Stimulated activated CD8-positive, alpha-beta memory T cell treated with anti-CD3 and anti-CD28 coated beads, Interleukin-4, amount 100 ng/mL, for 4 hours (primary cell): ENCODE results near the gene CAPZA3.
"Not testable (repeated sequence)": the region's sequence is repeated elsewhere in the genome, so short reads cannot be mapped to it uniquely, and the experiment has no call there.

Source experiments
- DNase-seq, 2 donors: peaks; one replicate each; pipeline ENCODE4 v3.0.0-alpha.2; 2020; ENCODE audit warnings: low read depth in 2 of 2, low spot score in 1 of 2

CAPZA3 gene, protein sequence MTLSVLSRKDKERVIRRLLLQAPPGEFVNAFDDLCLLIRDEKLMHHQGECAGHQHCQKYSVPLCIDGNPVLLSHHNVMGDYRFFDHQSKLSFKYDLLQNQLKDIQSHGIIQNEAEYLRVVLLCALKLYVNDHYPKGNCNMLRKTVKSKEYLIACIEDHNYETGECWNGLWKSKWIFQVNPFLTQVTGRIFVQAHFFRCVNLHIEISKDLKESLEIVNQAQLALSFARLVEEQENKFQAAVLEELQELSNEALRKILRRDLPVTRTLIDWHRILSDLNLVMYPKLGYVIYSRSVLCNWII

DNA sequence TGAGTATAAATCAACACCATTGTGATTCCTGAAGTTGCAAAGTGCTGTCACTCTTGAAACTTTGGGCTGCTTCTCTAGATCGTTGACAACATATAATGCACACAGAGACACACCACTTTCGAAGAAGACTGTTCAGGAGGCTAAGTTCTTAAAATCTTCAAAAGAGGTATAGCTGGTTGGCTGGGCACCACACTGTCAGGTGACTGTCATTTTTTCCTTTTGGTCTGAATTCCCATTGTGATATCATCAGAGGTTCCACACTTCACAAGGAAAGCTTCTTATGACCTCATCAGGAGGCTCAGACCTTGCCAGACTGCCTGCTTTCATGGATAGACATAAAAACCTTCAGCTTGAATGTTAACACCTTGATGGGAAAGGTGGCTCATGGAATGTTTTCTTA, at the start of gene CAPZA3, which contains the start of gene PLCZ1:
Gene CAPZA3, plus strand, starts transcription at position 301 of the 400 bp plus-strand sequence. CDS start 150 bp downstream, outside the sequence.
Gene PLCZ1, minus strand, starts transcription at position 194 of the 400 bp plus-strand sequence. CDS start 641 bp downstream, outside the sequence.
- DNase-seq = no peak

DNA sequence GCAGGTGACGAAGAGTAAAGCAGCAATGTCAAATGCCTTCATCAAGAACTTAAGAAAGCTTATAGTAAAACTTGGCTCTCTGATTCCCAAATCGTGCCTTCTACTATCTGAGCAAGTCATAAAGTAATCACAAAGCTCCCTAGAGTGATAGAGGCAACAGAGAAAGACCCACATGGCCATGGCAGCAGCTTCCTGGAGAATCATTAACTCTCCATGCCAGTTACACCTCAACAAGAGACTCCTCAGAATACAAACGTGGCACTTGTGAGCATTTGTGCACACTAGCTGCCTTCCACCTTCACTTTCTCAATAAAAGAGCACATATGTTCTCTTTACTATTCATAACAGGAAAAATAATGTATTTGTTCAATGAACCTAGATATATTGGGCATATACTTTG, 48.1 kb upstream of the CAPZA3 start:
- no peak for DNase-seq

DNA sequence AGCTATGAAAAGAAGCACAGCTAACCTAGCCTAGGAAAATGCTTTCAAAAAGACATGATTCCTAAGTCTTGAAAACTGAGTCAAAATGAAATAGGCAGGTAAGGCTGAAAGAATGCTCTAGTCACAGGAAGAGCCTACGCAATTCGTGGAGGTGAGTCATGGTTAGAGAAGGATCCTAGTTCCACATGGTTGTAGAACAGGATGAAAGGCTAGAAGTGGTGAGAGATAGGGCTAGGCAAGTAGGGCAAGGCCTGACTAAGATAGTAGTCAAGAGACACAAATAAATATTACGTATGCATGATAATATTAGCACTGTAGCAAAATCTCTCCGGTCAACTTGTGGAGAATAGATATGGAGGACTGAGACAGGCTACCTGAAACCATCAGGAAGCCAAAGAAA, 47.3 kb upstream of the CAPZA3 start:
- DNase-seq = no peak

DNA sequence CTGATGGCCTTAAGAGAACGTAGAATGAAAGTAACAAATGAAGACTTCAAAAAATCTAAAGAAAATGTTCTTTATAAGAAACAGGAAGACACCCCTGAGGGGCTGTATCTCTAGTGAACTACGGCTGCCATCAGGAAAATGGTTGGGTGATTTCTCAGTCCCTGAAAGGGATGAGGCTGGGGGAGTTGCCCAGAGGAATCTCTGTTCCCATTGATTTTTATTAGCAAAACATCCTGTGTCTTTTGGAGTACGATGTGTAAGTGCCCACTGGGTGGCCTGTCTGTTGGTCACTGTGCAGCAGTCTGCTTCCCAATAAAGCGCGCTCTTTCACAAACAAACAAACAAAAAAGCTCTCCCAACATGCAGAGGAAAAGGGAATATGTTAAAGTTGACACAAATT, 43.9 kb upstream of the CAPZA3 start:
- DNase-seq = not testable (repeated sequence)

DNA sequence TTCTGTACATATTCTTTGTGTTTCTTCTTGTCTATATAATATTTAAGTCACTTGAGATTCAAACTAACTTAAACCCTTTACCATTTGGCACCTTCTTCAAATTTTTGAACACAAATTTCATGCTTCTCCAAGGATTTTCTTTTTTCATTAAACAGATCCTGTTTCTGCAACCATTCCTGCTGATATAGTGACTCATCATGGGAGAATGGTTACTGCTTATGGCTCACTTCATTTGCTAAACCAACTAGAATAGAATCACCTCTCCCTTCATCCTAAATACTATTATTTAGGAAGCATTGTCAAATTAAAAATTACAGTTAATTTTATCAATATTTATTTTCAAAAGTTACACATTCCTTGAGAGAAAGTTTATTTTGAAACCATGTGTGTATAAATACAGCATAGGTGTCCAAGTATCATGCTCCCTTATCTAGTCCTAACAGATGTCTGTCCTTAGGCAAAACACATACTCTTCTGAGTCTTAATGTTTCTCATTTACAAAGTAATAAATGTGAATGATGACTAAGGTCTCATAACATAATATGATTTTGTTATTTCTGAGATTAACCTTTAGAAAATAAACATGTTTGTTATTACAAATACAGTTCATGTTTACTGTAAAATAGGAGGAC, 40.8 kb upstream of the CAPZA3 start:
- DNase-seq = no peak

DNA sequence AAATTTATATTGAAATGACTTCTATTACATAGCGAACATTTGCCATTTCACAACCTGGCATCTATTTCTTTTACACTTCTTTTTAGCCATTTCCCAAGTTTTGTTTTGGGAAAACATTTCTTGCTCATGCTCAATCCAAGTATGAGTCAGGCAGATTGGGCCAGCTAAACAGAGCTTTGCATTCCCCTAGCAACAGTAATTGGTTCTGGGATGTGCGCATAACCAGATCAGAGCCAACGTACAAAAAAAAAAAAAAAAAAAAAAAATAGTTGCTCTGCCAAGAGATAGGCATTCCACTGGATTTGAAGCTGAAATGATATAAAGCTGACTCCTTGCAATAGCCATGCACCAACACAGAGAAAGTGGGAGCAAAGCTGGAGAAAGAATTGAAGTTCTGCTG, 37.6 kb upstream of the CAPZA3 start:
- no peak for DNase-seq

DNA sequence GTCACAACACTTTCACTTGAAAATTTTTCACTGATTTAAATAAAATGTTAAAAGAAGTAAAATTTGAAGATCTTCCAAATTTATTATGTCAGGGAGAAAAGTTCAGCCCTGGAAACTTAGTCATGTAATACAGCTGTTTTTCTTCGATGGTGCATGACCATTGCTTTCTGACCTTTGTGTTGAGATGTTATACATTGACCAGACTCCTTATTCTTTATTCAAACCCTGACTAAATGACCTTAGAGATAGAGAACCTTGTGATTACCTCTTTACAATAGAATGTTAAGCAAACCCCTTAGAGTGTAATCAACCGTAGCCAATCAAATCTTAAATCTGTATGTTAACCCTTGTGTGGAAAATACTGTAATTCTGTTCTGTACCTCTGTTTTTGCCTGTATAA, 34.6 kb upstream of the CAPZA3 start:
- no peak for DNase-seq

DNA sequence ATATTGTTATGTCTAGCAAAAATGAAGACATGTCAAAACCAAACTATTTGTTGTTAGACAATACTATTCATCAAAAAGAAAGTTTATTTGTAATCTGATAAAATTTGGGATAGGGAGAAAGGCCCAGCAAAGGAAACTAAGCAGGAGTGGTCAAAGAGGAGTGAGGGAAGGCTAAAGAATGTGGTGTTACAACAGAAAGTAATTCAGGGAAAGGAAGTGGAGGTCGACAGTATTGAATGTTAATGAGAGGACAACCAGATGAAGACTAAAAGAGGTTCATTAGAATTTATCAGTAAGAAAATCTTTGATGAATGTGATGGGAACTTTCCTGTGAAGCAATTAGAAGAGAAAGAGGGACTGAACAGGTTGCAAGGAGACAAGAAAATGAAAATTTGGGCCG, 34.0 kb upstream of the CAPZA3 start:
- no peak for DNase-seq

DNA sequence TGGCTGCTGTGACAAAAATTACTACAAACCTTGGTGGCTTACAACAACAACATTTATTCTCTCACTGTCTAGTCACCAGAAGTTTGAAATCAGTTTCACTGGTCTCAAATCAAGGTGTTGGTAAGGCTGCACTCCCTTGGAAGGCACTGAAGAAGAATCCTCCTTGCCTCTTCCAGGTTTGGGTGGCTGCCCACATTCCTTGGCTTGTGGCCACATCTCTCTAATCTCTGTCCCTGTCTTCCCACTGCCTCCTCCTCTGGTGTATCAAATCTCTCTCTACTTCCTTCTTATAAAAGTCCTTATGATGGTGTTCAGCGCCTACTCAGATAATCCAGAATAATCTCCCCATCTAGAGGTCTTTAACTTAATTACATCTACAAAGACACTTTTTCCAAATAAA, 31.1 kb upstream of the CAPZA3 start:
- DNase-seq = no peak

DNA sequence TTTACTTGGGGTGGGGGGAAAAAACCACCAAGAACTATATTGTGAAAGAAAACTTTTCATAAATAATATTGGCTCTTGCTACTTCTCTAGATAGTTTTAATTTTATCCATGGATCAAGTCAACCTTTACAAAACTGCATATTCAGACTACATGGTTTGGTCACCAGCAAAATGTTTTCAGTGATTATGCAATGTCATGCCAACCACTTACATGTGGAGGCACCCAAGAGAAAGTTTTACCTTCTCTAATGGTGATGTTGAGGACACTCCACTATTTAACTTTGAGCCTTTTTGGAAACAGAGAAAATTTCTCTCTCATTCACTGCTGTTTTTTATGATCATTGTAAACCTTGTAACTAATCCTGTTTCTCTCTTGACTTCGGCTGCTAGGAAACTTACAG, 21.7 kb upstream of the CAPZA3 start:
- no peak for DNase-seq

DNA sequence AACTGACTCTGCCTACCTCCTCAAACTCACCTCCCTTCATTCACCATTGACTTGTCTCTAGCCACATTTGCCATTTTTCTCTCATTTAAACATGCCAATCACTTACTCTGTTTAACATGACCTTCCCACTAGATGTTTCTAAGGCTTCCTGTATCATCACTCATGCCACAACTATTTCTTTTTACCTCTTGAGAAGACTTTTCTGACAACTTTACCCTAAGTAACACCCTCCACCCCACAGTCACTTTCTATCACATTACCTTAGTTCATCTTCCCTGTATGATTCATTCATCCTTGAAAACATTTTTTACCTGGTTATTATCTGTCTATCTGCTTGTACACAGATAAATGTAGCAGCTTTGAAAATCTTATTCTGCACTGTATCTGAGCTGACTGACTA, 19.5 kb upstream of the CAPZA3 start:
- no peak for DNase-seq

DNA sequence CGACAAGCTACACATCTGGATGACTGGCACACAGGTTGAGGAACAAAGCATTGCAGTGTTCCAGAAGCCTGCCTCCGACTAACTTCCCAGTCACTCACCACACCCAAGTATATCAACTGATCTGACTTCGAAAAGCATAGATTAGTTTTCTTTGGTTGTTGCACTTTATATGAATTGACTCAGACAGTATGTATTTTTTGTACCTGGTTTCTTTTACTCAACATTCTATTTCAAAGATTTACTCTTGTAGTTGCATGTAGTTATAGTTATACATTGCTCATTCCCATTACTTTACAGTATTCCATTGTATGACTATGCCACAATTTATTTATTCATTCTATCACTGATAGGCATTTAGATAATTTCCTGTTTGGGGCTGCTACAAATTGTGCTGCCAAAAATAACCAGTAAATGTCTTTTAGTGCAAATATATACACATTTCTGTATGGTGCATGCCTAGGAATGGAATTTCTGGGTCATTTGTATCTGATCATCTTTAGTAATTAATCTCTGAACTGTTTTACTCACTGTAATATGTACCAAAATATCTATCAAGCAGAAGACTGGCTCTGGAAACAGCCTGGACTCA, 17.9 kb upstream of the CAPZA3 start:
- no peak for DNase-seq

DNA sequence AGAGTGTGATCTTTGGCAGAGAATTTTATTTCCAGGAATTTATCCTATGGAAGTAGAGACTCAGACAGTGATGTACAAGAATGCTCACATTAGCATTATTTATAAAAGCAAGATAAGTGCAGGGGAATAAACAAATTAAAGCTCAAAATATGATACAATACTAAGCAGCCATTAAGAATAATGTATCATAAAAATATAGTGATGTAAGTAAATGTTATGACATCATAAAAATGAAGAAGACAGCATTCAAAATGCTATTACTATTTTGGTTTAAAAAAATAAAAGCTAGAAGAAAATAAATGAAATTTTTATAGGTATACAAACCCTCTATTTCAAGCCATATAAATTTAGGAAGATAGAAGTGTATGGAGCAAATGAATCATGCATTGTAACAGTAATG, 17.2 kb upstream of the CAPZA3 start:
- no peak for DNase-seq

DNA sequence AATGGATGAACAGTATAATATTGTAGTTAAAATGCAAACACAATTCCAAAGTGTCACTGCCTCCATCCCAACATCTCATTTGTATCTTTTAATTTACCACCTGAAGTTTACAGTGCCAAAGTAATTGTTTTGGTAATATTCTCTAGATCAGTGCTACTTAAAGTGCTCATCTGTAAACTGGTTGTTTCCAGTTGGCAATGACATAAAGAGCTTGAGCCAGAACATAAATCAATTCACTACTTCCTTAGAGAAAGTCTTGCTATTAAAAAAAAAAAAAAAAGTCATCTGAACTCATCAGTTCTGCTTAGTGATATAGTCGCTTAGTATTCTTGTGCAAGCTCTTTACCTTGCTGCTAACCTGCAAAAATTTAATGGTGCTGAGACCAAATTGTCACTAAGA, 16.5 kb upstream of the CAPZA3 start:
- DNase-seq = no peak

DNA sequence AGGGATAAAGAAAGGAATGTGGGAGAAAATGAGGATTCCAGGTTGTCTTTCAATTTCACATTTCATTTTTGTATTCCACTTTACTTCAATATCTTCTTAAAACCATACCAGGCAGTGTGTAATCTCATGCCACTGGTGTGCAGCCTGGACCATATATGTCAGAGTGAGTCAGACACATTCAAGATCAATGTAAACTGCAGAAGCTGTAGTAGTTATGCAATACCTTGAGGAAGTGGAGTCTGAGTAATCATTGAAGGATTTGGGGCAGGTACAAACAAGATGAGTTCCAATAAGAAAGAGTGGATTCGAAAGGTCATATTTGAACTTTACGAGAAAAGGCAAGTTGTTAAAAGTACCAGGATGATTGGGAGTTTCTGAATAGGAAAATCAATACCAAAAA, 14.2 kb upstream of the CAPZA3 start:
- no peak for DNase-seq

DNA sequence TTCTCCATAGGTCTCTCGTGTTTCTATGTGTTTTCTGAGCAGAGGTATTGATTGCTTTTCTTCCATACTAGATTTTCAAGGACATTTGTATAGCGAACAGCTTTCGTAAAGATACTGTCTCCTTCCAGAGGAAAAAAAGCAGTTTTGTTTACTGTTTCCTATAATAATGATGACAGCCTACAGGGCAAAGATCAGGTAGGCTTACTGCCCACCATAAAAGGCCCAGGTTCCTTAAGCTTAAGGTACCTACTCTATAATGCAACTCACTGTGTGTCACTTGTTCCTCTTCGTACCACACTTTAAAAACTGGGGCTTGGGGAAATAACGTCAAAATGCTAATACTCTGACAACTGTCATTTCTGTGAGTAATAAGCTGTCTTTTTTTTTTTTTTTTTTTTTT, 6.8 kb upstream of the CAPZA3 start:
- no peak for DNase-seq

DNA sequence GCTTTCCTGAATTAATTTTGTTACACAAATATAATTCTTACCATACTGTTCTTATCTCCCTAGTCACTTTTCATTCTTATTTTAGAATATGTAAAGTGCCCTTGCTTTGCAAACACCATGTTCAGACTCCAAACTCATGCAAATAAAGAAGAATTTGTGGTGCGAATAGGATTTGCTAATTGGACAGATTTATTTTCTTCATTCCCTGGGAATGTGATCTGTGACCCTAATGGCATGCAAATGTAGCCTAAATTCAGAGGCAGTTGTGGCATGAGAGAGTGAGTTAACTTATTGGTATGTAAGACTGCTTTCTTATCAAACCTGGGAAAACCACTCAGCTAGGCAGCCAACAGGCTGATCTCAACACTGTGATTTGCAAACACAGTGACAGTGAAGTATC, 10.0 kb downstream of the CAPZA3 start:
- DNase-seq = no peak

DNA sequence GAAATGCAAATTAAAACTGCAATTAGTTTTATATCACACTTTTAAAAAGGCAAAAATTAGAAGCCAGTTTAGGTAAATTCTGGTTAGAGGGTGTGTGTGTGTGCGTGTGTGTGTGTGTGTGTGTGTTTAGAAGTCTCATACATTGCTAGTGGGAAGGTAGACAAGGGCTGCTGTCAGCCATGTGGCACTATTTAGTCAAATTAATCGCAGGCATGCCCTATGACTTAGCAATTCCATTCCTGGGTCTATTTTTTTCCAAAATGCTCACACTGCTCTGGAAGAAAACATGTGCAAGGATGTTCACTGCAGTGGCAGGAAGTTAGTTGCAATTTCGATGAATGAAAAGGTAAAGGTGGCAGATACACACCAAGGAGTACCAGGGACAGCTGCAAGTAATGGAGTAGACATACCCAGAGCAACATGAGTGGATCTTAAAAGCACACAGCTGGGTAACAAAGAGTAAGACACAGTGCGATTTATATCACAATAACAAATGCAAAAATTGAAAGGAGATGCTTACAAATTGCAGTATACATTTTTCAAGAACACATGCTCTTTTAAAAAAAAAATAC, 11.6 kb downstream of the CAPZA3 start:
- no peak for DNase-seq

DNA sequence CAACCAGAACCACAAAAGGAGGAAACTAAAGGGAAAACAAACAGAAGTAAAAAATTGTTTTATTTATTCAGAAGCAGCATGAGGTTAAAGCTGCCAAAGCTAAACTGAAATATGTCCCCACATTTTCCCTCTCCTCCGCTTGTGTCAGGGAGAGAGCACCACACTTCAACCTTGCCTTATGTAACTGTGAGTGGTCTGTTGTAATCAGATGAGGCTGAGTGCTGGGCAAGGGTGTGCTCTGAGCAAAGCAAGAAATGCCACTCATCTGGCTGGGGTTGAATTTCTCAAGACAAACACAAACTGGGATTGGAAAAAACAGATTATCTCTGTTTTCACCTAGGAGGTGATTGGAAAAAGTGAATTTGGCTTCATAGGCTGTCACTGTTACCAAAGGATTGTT, 12.2 kb downstream of the CAPZA3 start:
- no peak for DNase-seq

DNA sequence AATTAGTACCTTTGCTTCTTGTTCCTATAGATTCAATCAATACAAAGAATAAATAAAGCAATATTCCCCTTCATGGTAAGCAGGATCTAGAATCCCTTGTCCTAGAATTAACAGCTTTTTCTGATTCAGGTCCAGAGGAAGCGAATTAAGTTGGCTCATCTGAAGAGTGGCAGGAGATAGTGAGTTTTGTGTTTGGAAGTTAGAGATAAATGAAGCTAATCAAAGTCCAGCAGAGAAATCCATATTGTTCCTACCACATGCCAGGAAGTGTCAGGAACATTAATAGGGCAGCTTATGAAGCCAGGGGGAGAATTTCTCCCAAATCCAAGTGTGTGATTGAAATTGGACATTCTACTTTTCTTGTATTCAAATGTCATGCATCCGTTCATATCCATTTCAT, 13.9 kb downstream of the CAPZA3 start:
- no peak for DNase-seq

DNA sequence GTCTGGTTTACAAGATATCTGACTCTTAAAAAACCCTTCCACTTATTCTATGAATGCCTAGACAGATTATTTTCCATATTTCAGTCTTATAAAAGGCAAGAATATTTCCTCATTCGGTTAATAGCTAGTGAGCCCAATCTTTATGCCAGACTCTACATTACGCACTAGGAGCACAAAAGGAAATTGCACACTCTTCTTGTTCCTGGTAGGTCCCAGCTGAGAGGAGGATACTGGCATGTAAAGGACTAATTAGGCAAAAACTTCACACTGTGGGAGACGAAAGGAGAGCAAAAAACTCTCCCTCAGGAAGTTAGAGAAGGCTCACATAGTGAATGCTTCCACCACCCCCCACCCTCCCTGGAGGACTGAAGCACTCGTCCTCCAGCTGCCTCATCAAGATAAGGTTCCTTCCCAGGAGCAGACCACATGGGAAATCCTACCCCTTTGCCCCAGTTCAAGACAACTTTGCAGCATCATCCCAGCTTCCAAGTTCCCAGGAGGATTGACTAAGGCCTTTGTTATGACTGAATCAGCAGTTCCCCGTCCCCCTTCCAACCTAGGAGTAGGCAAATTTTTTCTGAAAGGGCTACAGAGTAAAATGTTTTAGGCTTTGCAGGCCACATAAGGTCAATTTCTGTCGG, 14.5 kb downstream of the CAPZA3 start:
- DNase-seq = no peak

DNA sequence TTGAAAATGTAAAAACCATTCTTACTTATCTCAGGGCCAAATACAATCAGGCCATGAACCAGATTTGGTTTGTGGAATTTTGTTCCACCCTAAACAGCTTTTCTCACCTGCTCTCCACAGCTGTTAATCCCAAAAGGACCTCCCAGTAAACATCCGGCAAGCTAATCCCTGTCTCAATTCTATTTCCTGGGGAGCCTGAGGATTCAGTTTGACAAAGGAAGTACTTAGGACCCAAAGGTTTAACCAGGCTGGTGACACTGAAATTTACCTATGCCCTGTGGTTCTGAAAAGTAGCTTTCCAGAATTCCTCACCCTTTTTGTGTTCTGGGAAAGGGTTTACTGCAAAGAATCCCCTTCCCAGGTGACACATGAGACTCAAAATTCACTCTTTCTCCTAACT, 15.0 kb downstream of the CAPZA3 start:
- no peak for DNase-seq
